Epithelial cell of proximal tubule (primary cell): ENCODE results near the gene DSG3. TPM values are rescaled to one million over a fixed set of nuclear protein-coding genes. Genes with fewer than 3 reads are reported as not detected.
A peak's percentile ranks its signal among the peaks of the same experiment; 100 is the strongest.

Source experiments
- DNase-seq: peaks from one replicate; pipeline ENCODE4 v3.0.0-alpha.2; 2011; ENCODE audit warnings: low read depth
- H3K4me3 ChIP-seq: 2 replicates; pipeline ENCODE4 v1.5.1; 2011; ENCODE audit warnings: low read depth, mild to moderate bottlenecking, low read length
- total RNA-seq: library from RNA; depleted of rRNA; stranded (reverse); fragments of >200 nt; gene quantifications from 2 replicates; pipeline ENCODE4 v1.2.3, GENCODE V29; 2015
- TF ChIP-seq, protein P1 (sequence below): conservative IDR thresholded peaks from 2 replicates; pipeline ENCODE4 v1.5.1; 2012; ENCODE audit warnings: low read depth, mild to moderate bottlenecking, low read length

Gene DSG3
- total RNA-seq, 1 donor from 2014 or later, result not detected

DNA sequence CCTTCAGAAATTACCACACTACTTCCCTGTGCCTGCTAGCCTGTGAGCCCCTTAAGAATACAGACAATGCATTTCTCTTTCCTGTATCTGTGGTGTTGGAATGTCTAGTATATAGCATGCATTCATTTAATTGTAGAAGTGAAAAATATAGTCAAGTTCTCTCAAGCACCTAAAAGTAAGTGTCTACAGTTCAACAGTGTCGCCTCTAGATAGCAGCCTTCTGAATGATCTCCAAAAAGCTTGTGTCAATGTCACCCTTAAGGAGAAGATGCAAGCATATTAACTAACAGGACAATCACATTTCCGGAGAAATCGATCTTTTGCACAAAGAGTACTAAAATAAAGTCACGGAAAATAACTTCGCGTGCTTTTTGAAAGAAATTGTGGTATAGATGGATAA lies 27.5 kb upstream of the DSG3 start:
- no peak for DNase-seq
- TF ChIP-seq, protein P1, sequence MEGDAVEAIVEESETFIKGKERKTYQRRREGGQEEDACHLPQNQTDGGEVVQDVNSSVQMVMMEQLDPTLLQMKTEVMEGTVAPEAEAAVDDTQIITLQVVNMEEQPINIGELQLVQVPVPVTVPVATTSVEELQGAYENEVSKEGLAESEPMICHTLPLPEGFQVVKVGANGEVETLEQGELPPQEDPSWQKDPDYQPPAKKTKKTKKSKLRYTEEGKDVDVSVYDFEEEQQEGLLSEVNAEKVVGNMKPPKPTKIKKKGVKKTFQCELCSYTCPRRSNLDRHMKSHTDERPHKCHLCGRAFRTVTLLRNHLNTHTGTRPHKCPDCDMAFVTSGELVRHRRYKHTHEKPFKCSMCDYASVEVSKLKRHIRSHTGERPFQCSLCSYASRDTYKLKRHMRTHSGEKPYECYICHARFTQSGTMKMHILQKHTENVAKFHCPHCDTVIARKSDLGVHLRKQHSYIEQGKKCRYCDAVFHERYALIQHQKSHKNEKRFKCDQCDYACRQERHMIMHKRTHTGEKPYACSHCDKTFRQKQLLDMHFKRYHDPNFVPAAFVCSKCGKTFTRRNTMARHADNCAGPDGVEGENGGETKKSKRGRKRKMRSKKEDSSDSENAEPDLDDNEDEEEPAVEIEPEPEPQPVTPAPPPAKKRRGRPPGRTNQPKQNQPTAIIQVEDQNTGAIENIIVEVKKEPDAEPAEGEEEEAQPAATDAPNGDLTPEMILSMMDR, result no peak
- H3K4me3 ChIP-seq, result no peak overlapping the region

DNA sequence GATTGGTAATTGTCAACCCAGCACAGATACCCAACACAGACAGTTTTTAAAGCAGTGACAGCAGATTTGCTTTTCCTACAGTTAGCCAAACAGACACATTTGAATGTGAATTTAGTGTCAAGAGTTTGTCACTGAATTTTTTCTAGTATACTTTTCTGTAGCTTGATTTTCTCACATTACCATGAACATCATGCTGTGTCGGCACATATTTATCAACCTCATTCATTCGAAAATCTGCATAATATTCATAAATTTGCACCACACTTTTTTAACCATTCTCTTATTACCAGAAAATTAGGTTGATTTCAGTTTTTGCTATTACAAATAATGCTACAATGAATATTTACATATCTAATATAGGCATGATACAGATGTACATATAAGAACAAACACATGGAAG lies 27.0 kb upstream of the DSG3 start:
- H3K4me3 ChIP-seq, result no peak overlapping the region
- no peak for DNase-seq
- TF ChIP-seq, protein P1, result no peak

DNA sequence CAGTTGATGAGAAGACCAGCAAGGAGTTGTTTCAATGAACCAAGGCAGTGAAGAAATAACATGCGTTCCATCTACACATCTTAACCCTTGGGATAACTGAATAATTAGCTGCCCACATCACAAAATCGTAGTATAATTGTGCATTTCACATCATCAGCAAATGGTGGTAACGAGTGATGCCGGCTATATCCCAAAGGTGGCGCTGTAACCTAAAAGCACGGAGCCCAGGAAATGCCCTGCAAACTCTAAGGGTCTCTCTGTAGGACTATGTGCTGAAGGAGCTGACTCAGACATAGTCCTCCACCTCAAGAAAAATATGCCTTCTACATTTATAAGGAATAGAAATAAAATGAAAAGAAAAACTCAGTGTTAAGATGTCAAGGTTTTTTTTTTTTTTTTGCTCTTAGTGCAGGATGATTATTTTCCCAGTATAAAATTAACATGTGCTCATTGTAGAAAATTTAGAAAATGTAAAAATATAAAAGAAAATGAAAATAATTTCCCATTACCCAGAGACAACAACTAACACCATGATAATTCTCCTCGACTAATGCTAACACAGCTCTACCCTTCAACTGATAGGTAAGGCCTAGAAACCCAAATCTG lies 23.1 kb upstream of the DSG3 start:
- DNase-seq, result no peak

DNA sequence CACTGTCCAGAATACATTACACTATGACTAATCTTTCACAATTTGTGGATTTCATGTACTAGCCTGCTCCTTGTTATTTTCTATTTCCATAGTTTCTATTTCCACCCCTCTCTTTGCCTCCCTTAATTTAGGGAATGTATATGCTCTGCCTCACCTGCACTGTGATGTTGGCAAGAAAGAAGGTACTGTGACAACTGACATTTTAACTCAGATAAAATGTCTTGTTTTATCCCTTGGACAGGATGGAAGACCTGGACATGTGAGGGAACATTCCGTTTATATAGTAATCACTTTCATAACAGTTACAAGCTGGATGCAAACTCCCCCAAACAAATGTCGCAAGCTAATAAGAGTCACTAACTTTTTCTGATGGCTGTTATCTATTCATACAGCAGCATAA lies 21.5 kb upstream of the DSG3 start:
- DNase-seq, result no peak
- H3K4me3 ChIP-seq, result no peak overlapping the region
- TF ChIP-seq, protein P1, result no peak

More for the DNA sequence above, 23.1 kb upstream of the DSG3 start:
- H3K4me3 ChIP-seq, result no peak overlapping the region
- TF ChIP-seq, protein P1, result peak; percentile 98

DNA sequence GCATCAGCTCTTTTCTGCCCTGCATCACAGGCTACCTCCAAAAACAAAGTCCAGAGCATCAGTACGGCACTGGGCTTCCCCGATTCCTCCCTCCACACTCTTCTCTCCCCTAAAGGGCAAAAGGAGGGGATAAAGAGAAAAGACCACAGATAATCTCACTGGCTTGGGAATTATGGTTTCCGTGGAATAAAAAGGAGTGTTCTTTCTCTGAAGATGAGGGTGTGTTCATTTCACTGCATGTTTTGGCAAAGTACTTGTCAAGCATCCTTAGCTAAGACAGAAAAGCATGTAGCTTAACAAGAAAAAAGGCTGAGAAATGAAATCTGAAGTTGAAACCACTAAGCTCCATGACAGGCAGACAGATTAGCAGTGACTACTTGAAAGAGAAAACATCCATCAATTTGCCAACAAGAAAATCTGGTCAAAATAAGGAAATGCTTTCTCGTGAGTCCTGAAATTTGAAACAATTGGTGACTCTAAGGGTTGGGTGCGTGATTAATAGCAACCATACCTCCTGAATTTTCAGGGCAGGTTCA lies 20.6 kb upstream of the DSG3 start:
- TF ChIP-seq, protein P1, result no peak
- DNase-seq, result no peak
- H3K4me3 ChIP-seq, result no peak overlapping the region

DNA sequence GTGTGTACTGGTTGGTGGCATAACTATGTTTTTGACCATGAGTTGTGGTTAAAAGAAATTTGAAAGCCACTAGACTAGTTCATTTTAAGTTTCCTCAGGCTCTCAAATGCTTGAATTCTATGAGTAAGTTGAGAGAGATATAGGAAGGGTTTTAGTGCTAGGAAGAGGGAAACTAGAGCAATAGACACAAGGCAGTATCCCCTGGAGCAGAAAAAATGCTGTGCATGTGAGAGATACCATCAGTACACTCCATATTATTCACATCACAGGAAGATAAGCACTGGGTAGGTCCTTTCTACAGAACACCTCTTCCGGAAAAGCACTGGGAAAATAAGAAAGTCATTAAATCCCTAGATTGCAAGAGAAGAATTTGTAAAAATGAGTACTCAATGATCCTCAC lies 19.3 kb upstream of the DSG3 start:
- TF ChIP-seq, protein P1, result no peak
- DNase-seq, result no peak
- no peak overlapping the region for H3K4me3 ChIP-seq

DNA sequence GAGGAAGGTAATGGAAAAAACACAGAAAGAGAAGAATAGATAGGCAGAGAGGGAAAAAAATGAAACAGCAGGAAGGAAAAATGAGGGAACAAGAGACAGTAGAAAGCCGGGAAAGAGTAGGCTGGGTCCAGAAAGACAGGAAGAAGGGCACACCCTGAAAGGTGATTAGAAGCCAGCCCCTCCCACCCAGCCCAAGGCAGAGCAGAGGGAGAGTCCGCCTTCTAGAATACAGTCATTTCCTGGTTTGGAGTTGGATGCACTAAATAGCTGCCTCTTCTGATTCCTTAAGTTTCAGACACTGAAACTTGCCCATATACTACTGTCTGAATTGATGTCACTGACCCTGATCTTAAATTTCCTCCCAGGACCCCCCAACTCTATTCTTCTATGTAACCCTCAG lies 17.9 kb upstream of the DSG3 start:
- no peak for DNase-seq
- H3K4me3 ChIP-seq, result no peak overlapping the region
- TF ChIP-seq, protein P1, result no peak
